ENCODE data around the gene DLEU7. TPM values are rescaled to one million over a fixed set of nuclear protein-coding genes. Genes with fewer than 3 reads are reported as not detected.

DLEU7 gene
- total and polyA plus RNA-seq, 10 donors: 0.17 to 2.0 (median 0.65) TPM

DNA sequence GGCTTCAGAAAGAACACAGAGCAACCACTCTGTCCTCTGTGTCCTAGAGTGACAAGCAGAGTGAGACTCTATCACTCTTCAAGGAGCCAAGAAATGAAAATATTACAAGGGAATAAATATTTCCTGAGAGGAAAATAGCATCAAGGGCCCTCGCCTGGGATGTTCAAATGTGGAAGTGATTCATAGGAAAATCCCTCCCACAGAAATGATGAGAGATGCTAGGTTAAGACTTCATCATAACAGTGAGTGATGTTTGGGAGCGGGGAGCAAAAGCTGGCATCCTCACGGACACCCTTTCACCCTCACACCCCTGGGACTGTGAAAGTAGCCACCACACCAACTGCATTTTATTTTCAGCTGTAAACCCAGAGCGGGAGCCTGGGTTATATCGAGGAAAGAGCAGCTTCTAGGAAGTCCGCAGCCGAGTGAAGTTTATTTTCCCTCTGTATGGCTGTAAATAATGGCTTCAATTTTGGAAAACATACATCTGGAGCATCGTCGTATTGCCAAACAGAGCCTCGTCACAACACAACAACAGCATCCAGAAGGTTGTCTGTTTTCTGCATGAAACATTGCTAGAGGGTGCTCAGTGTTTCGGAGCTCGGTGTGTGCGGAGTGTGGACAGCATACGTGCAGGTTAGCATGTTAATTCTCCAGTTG, 54.8 kb downstream of the DLEU7 start:
- H3K4me3 ChIP-seq: no peak overlapping the region
- TF ChIP-seq, protein P1, sequence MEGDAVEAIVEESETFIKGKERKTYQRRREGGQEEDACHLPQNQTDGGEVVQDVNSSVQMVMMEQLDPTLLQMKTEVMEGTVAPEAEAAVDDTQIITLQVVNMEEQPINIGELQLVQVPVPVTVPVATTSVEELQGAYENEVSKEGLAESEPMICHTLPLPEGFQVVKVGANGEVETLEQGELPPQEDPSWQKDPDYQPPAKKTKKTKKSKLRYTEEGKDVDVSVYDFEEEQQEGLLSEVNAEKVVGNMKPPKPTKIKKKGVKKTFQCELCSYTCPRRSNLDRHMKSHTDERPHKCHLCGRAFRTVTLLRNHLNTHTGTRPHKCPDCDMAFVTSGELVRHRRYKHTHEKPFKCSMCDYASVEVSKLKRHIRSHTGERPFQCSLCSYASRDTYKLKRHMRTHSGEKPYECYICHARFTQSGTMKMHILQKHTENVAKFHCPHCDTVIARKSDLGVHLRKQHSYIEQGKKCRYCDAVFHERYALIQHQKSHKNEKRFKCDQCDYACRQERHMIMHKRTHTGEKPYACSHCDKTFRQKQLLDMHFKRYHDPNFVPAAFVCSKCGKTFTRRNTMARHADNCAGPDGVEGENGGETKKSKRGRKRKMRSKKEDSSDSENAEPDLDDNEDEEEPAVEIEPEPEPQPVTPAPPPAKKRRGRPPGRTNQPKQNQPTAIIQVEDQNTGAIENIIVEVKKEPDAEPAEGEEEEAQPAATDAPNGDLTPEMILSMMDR (IDR thresholded peaks at IDR 0.05 in 8 of 11, conservative IDR thresholded peaks at IDR 0.05 in 3 of 11): no peak
- TF ChIP-seq POLR2A (IDR thresholded peaks at IDR 0.05): no peak
- TF ChIP-seq POLR2AphosphoS5 (IDR thresholded peaks at IDR 0.05): no peak
- no peak overlapping the region for H3K27ac ChIP-seq
- H3K36me3 ChIP-seq: no peaks in the 10 kb centered on the region
- 85 to 90% (median 90%) methylated on average over 14 of the region's 14 CpGs for WGBS, 5 donors
- intact Hi-C loops (cut with DNase I; ENCODE audit: low total_unique reads): no loop called here
- DNase-seq: no peak
- H3K27me3 ChIP-seq (replicated peaks in 1 of 7): no peaks in the 10 kb centered on the region
- H3K4me1 ChIP-seq: no peaks in the 10 kb centered on the region
- no peaks in the 10 kb centered on the region for H3K9me3 ChIP-seq

DNA sequence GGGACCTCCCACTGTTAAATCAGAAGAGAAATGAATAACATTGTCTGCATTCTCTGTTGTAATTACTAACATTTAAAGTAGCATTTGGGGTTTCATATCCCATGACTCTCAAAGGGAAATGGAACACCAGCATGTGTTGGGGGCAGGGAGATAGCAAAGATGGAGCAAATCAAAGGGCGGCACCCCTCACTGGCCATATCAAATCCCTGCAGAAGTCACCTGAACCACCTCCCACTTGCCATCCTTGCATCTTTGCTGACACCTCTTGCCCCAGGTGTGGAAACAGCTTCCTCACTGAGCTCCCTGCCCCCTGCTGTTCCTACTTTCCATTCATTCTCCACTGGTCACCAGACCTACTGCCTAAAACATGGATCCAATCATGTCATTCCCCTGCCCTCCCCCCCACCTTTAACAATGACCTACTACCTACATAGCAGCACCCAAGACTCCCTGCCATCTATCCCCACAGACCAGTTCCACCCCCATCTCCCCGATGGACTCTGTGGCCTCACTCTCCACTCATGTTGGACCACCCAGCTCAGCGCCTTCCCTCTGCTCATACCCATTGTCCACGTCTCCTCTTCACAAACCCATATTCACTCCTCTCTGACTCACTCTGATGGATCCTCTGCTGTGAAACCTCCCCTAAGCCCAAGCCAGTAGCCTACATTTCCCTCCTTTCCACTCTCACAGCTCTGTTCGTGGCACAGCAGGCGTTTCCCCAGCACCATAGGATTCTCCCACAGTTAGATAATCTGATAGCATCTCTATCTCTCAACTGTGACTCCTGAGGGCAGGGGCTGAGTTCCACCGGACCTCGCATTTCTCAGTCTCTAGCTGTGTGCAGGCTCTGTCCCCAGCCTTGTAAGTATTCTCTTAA, 55.9 kb downstream of the DLEU7 start:
- TF ChIP-seq, protein P1 (IDR thresholded peaks at IDR 0.05 in 8 of 11, conservative IDR thresholded peaks at IDR 0.05 in 3 of 11): no peak
- TF ChIP-seq POLR2A (IDR thresholded peaks at IDR 0.05) (no peak), POLR2AphosphoS5 (IDR thresholded peaks at IDR 0.05) (no peak)
- no peaks in the 10 kb centered on the region for H3K9me3 ChIP-seq
- H3K4me3 ChIP-seq: no peak overlapping the region
- WGBS, 5 donors: 93 to 97% (median 95%) methylated on average over 8 of the region's 8 CpGs
- H3K27ac ChIP-seq: no peak overlapping the region
- no peaks in the 10 kb centered on the region for H3K4me1 ChIP-seq
- DNase-seq: no peak
- no peaks in the 10 kb centered on the region for H3K36me3 ChIP-seq
- intact Hi-C loops (cut with DNase I; ENCODE audit: low total_unique reads): no loop called here
- H3K27me3 ChIP-seq (replicated peaks in 1 of 7): no peaks in the 10 kb centered on the region

GRCh38 chr13:50783717-50784290, 59.7 kb downstream of the DLEU7 start:
- WGBS, 5 donors: 70 to 82% (median 75%) methylated on average over 6 of the region's 6 CpGs
- H3K4me3 ChIP-seq: no peak overlapping the region
- no peaks in the 10 kb centered on the region for H3K27me3 ChIP-seq (replicated peaks in 1 of 7)
- no peak for TF ChIP-seq POLR2A (IDR thresholded peaks at IDR 0.05)
- no peak for TF ChIP-seq POLR2AphosphoS5 (IDR thresholded peaks at IDR 0.05)
- TF ChIP-seq, protein P1 (IDR thresholded peaks at IDR 0.05 in 8 of 11, conservative IDR thresholded peaks at IDR 0.05 in 3 of 11): no peak
- H3K36me3 ChIP-seq: no peaks in the 10 kb centered on the region
- H3K4me1 ChIP-seq: no peaks in the 10 kb centered on the region
- H3K9me3 ChIP-seq: no peaks in the 10 kb centered on the region
- no peak overlapping the region for H3K27ac ChIP-seq
- intact Hi-C loops (cut with DNase I; ENCODE audit: low total_unique reads): no loop called here
- DNase-seq: no peak

DNA sequence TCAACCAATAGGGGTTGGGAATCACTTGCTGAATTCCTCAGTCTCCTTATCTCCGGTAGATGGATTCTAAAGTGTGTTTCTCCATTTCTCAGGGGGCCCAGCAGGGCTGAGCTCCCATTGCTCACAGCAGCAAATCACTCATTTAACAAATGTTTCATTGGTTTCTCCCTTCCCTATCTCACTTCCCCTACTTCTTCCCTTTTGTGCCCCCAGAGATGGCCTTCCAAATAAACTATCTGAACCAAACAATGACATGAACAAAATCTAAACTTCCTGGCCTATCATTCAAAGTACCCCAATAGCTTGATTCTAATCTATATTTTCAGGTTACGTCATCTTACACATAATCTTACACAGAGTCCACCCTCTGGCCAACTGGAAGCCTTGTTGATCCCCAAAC, 60.4 kb downstream of the DLEU7 start:
- Histone ChIP-seq H3K4me3 (no peak overlapping the region), H3K27ac (no peak overlapping the region), H3K36me3 (no peaks in the 10 kb centered on the region), H3K27me3 (replicated peaks in 1 of 7) (no peaks in the 10 kb centered on the region), H3K9me3 (no peaks in the 10 kb centered on the region), H3K4me1 (no peaks in the 10 kb centered on the region)
- TF ChIP-seq, protein P1 (IDR thresholded peaks at IDR 0.05 in 8 of 11, conservative IDR thresholded peaks at IDR 0.05 in 3 of 11): no peak
- TF ChIP-seq POLR2A (IDR thresholded peaks at IDR 0.05) (no peak), POLR2AphosphoS5 (IDR thresholded peaks at IDR 0.05) (no peak)
- WGBS, 5 donors: 66 to 74% (median 72%) methylated on average over 2 of the region's 2 CpGs
- intact Hi-C loops (cut with DNase I; ENCODE audit: low total_unique reads): no loop called here
- no peak for DNase-seq
